Adrenal gland (tissue), 5 donors: Measurements from ENCODE around the gene DOP1A.

Experiments used
- POLR2A ChIP-seq, 2 donors: fragments of 450-650 bp; IDR thresholded peaks; one replicate each; pipeline ENCODE4 v1.6.1; 2017; ENCODE audit warnings: antibody characterized with exemption in 2 of 2, mild to moderate bottlenecking in 2 of 2, moderate library complexity in 1 of 2
- TF ChIP-seq, protein P1 (sequence below), 6 experiments: fragments of 450-650 bp in 4 of 6; fragments of 200-600 bp in 2 of 6; sonication (generic) in 1 of 6; IDR thresholded peaks; 1 replicate in 5 of 6; 2 replicates in 1 of 6; pipeline versions ENCODE4 v1.5.1 to v1.8.0; 2016 to 2021; ENCODE audit warnings: antibody characterized with exemption in 6 of 6, mild to moderate bottlenecking in 2 of 6, moderate library complexity in 1 of 6
- donor health status: DM: no; HTN: no; CAD: no.

- TF ChIP-seq, protein P1, sequence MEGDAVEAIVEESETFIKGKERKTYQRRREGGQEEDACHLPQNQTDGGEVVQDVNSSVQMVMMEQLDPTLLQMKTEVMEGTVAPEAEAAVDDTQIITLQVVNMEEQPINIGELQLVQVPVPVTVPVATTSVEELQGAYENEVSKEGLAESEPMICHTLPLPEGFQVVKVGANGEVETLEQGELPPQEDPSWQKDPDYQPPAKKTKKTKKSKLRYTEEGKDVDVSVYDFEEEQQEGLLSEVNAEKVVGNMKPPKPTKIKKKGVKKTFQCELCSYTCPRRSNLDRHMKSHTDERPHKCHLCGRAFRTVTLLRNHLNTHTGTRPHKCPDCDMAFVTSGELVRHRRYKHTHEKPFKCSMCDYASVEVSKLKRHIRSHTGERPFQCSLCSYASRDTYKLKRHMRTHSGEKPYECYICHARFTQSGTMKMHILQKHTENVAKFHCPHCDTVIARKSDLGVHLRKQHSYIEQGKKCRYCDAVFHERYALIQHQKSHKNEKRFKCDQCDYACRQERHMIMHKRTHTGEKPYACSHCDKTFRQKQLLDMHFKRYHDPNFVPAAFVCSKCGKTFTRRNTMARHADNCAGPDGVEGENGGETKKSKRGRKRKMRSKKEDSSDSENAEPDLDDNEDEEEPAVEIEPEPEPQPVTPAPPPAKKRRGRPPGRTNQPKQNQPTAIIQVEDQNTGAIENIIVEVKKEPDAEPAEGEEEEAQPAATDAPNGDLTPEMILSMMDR (IDR thresholded peaks at IDR 0.05) = no peak
- TF ChIP-seq POLR2A (IDR thresholded peaks at IDR 0.05) = no peak
Observed at GRCh38 chr6:83042467-83043053, 24.9 kb upstream of the DOP1A start.
